Mammary epithelial cell (primary cell): Measurements from ENCODE around the gene WNT16.

Experiments
- EZH2 ChIP-seq: IDR thresholded peaks from 2 replicates; pipeline ENCODE4 v1.6.1; 2012; ENCODE audit warnings: low read length, inconsistent platforms, borderline replicate concordance
- TF ChIP-seq, protein P1 (sequence below), 2 donors: IDR thresholded peaks in 1 of 2; conservative IDR thresholded peaks in 1 of 2; 2 replicates each; pipeline ENCODE4 v1.5.1; 2011 to 2012; ENCODE audit warnings: inconsistent platforms in 2 of 2, low read length in 2 of 2, mild to moderate bottlenecking in 2 of 2, control low read depth in 1 of 2, low read depth in 1 of 2; ENCODE audit not compliant: insufficient read depth in 1 of 2; ENCODE audit errors: extremely low read depth in 1 of 2

GRCh38 chr7:121280656-121281055 is 48.1 kb upstream of the WNT16 start:
- TF ChIP-seq EZH2, result no peak
- TF ChIP-seq, protein P1, sequence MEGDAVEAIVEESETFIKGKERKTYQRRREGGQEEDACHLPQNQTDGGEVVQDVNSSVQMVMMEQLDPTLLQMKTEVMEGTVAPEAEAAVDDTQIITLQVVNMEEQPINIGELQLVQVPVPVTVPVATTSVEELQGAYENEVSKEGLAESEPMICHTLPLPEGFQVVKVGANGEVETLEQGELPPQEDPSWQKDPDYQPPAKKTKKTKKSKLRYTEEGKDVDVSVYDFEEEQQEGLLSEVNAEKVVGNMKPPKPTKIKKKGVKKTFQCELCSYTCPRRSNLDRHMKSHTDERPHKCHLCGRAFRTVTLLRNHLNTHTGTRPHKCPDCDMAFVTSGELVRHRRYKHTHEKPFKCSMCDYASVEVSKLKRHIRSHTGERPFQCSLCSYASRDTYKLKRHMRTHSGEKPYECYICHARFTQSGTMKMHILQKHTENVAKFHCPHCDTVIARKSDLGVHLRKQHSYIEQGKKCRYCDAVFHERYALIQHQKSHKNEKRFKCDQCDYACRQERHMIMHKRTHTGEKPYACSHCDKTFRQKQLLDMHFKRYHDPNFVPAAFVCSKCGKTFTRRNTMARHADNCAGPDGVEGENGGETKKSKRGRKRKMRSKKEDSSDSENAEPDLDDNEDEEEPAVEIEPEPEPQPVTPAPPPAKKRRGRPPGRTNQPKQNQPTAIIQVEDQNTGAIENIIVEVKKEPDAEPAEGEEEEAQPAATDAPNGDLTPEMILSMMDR (conservative IDR thresholded peaks at IDR 0.05 in 1 of 2, IDR thresholded peaks at IDR 0.05 in 1 of 2; ENCODE audit: extremely low read depth in 1 of 2, insufficient read depth in 1 of 2, low read depth in 1 of 2, low read length in 2 of 2), result no peak
